HG03520 (cell line): ENCODE results near the gene PRF1.
"Not testable (repeated sequence)": the region's sequence is repeated elsewhere in the genome, so short reads cannot be mapped to it uniquely, and the experiment has no call there.

Source experiments
- ATAC-seq: cut with Tn5 transposase; IDR thresholded peaks from one replicate; pipeline ENCODE4 v1.9.1; 2021; ENCODE audit warnings: mild to moderate bottlenecking, moderate library complexity; ENCODE audit not compliant: unreplicated experiment

PRF1 gene

GRCh38 chr10:70617798-70618568 lies 15.4 kb upstream of the PRF1 start:
- no peak for ATAC-seq

GRCh38 chr10:70616761-70617160 lies 14.2 kb upstream of the PRF1 start:
- no peak for ATAC-seq

DNA sequence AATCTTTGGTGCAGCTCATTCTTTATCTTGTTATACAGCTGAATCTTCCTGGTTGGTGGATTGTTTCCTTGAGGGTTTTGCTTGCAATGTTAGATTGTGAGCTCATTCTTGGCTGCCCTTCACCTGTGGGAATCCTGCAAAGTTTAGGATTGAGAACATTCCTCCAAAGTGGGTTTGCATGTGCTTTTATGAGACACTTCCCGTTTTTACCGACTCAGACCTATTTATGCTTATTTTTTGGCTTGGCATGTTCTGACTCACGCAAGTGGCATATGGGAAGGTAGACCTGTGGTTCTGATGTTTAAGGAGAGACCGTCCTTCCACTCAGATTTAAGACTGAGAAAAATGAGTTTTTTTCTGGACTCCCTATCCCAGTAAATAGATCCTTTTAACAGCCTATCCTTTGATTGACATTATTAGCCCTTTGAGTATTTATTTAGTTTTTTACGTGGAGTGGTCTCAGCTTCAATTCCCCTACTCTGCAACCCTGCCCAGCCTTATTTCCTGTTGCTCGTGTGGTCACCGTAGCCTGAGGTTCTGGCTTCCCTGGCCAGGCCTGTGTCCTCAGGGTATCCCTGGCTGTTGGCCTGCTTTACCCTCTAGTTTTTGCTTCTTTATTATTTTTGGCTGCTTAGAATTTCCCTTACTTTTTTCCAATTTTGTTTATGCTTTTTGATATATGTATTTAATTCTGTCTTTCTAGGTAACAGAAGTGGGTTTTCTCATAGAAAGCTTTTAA lies 13.4 kb upstream of the PRF1 start:
- ATAC-seq: no peak

GRCh38 chr10:70615211-70615610 lies 12.7 kb upstream of the PRF1 start:
- ATAC-seq: no peak

- not testable (repeated sequence) for ATAC-seq
Measured at GRCh38 chr10:70614364-70614763, 11.8 kb upstream of the PRF1 start.

- no peak for ATAC-seq
Measured at GRCh38 chr10:70613941-70614340, 11.4 kb upstream of the PRF1 start.

GRCh38 chr10:70607936-70608335 lies 5.4 kb upstream of the PRF1 start:
- ATAC-seq: no peak

- no peak for ATAC-seq
Measured at GRCh38 chr10:70605161-70605560, 2.6 kb upstream of the PRF1 start.

- ATAC-seq: no peak
Measured at GRCh38 chr10:70604106-70604505, 1.6 kb upstream of the PRF1 start.

DNA sequence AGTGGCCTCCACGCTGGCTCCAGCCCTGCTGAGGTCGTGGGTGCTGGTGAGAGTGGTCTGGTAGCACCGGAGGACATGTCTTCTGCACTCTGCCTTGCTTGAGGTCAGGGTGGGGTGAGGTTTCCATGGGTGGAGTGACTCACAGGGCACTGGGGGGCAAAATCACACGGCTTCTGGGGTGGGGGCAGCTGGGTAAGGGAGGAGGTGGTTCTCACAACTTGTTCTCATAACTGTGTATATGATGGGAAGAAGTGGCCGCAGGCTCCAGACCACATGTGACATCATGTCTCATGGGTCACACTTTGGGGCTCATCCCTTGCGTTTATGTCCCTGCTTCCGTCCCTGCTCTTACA lies 884 bp upstream of the PRF1 start:
- no peak for ATAC-seq

DNA sequence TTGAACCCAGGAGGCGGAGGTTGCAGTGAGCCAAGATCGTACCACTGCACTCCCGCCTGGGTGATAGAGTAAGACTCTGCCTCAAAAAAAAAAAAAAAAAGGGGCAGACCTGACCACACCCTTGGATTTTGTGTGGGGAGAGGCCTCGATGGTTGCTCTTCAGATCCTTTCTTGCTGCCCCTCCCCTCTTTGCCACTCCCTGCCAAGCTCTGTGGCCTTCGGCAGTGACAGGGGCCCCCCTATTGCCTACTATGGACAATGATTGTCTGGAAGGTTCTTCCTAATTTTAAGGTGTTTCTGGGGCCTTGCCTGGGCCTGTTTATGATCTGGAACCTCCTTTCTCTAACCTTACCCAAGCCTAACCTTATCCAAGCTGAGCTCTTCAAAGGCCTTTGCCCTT lies 795 bp downstream of the PRF1 start:
- ATAC-seq: no peak

DNA sequence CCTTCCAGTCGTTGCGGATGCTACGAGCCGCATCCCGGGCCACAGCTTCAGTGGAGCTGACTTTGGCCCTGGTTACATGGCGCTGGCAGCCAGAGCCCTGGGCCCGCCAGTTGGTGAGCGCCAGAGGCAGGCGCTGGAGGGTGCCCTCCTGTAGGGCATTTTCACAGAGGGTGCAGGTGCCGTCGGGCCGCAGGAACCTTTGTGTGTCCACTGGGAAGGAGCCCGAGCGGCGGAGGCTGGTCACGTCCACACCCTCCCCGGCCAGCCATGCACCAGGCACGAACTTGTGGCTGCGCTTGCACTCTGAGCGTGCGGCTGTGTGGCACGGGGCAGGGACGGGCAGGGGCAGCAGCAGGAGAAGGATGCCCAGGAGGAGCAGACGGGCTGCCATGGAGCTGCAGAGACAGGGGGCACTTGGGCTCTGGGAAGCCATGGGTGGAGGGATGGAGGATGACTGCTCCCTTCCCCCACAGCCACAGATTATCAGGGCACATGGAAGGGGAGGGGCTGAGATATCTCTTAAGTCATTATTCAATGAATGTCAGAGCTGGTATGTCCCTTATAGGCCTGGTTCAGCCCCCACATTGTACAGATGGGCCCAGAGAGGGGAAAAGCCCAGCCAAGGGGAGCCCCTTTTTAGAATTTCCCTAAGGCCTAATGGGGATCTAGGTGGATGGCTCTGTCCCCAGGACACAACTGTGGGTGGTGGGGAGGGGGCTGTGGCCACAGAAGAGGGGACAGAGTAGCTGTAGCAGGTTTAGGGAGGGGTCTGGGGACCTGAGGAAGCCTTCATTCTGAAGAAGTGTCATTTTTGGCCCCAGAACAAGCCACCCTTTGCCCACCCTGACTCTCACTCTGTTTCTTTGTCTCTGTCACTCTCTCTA lies 1.8 kb downstream of the PRF1 start:
- no peak for ATAC-seq

DNA sequence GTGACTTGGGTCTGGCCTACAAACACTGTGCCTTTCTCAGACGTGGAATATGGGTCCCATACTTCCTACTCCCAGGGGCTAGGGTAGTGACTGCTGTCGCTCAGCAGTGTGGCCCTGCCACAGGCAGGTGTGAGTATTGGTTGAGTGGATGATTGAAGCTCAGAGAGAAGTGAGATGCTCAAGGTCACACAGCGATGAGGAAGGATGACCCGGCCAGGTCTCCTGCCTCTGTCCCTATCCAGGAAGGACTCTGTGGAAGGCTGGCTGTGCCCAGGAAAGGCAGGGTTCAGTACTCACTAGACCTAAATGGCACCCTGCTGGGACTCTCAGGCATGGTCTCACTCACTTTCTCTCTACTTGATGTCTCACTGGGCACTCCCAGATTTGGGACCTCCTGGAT lies 2.8 kb downstream of the PRF1 start:
- ATAC-seq: no peak

GRCh38 chr10:70599319-70599718 lies 3.2 kb downstream of the PRF1 start:
- no peak for ATAC-seq

- no peak for ATAC-seq
Measured at GRCh38 chr10:70598857-70599295, 3.7 kb downstream of the PRF1 start.

DNA sequence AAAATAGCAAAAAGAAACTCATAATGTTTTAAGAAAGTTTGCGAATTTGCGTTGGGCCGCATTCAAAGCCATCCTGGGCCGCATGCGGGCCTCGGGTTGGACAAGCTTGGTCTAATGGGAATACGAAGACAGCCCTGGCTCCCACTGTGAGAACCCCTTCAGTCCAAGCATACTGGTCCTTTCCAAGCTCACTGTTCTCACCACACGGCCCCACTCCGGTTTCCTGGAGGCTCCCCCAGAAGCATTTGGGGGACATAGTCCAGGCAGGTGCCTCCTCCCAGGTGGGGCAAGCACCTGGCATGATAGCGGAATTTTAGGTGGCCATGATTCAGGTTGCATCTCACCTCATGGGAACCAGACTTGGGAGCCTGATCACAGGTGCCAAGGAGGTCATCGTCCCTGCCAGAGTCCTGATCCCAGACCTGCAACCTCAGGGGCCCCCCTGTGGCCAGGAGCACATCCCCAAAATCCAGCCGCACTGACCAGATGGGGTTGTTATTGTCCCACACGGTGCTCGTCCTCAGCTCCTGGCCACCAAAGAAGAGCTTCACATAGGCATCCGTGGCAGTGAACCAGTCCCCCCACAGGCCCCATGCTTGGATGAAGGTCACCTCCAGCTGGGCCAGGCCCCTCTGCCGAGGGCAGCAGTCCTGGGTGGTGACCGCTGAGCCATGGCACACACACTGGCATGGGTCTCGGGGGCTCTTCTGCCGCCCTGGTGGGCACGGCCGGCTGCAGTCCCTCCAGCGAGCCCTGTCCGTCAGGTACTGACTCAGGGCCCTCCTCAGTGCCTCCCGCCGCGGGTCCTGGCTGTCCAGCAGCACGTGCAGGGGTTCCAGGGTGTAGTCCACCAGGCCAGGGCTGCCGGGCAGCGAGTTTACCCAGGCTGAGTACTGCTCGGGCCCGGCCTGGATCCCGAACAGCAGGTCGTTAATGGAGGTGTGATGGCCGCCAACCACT lies 4.4 kb downstream of the PRF1 start:
- ATAC-seq: no peak

- no peak for ATAC-seq
Measured at GRCh38 chr10:70596860-70597809, 5.4 kb downstream of the PRF1 start.

DNA sequence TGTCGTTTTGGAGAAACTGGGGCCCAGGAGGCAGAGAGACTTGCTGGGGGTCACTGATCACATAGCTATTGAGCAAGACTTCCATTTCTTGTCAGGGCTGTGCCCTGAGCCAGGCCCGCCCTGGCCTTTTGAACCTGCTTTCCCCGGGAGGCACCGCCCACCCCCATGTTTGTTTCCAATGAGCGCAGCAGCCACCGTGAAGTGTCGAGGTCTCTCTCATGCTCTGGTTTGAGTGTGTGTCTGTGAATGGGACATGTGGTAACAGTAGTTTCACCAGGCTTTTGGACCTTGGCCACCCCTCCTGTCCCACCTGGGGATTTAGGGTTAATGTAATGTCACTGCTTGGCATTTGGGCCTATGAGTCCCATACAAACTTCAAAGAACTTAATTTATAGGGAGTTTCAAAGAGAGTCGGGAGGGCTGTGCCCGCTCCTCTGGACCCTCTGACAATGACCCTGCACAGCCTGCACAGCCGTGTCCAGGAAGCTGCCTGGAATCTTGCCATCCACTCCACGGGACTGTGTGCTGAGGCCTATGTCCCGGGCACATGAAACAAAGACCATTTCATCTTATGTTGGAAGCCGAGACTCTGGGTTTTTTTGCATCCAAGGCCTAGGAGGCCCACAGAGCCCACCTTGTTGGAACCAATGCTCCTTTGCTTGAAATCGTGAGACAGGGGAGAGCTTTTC lies 6.3 kb downstream of the PRF1 start:
- no peak for ATAC-seq

DNA sequence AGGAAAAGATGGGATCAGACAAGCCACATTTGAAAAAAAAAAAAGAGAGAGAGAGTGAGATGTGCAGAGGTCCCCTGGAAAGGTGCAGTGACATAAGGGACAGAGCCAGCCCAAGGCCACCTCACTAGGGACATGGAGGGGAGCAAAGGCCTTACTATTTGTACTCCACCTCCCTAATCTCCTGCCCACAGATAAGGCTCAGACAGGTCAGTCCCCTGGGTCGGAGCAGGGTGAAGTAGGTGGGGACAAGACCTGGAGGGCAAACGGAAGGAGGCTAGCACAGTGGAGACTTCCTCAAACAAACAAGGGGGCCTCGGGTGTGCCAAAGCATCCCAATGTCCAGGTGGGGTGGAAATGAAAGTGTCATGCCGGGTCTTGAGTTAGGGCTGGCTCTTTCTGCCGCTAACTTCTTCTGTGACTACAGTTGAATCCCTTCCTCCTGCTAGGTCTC lies 7.0 kb downstream of the PRF1 start:
- ATAC-seq: no peak
